Psoas muscle (tissue), 8 donors: ENCODE measurements around the gene CHN2. TPM values are rescaled to one million over a fixed set of nuclear protein-coding genes. Genes with fewer than 3 reads are reported as not detected.

ENCODE experiments used
- ATAC-seq, 4 donors: fragments of 200-7000 bp; cut with Tn5 transposase; one replicate each; pipeline ENCODE4 v1.9.1; 2020; ENCODE audit warnings: moderate library complexity in 3 of 4, mild to moderate bottlenecking in 2 of 4
- DNase-seq, 2 donors: peaks; one replicate each; pipeline ENCODE4 v3.0.0-alpha.2; 2020
- H3K27ac ChIP-seq: fragments of 200-600 bp; one replicate; pipeline ENCODE4 v1.8.0; 2022
- H3K27me3 ChIP-seq, 3 donors: fragments of 200-600 bp in 1 of 3; one replicate each; pipeline versions ENCODE4 v1.6.1 to v1.8.0; 2013 to 2022; ENCODE audit warnings: low read length in 2 of 3, mild to moderate bottlenecking in 2 of 3, moderate library complexity in 1 of 3; ENCODE audit not compliant: insufficient read depth in 3 of 3
- H3K36me3 ChIP-seq, 2 donors: fragments of 200-600 bp in 1 of 2; one replicate each; pipeline versions ENCODE4 v1.6.1 to v1.8.0; 2013 to 2022; ENCODE audit warnings: low read depth in 1 of 2, mild to moderate bottlenecking in 1 of 2, moderate library complexity in 1 of 2; ENCODE audit not compliant: insufficient read depth in 1 of 2
- H3K4me1 ChIP-seq: fragments of 200-600 bp; one replicate; pipeline ENCODE4 v1.8.0; 2022
- H3K4me3 ChIP-seq: fragments of 200-600 bp; one replicate; pipeline ENCODE4 v1.8.0; 2022; ENCODE audit warnings: mild to moderate bottlenecking
- H3K9me3 ChIP-seq: fragments of 200-600 bp; one replicate; pipeline ENCODE4 v1.8.0; 2022
- WGBS, 3 donors: extraction: QIAGEN DNeasy Blood & Tissue Kit; methylation state at CpG; one replicate each; pipeline versions ENCODE4 v1.1.6 to v1.1.7; 2013; 5-methylcytosine and 5-hydroxymethylcytosine counted together
- intact Hi-C, 2 donors: fragments of 100-400 bp; cut with DNase I; formaldehyde crosslinking; loops; one replicate each; pipeline versions ENCODE4 v1.11.0 to v1.14.2; 2022
- polyA plus RNA-seq, 3 donors: library from polyadenylated mRNA; stranded (reverse); fragments of 200-250 nt; gene quantifications; one replicate each; pipeline ENCODE4 v1.2.3, GENCODE V29; 2013
- total RNA-seq, 4 donors: library from RNA; stranded (reverse); fragmentation: NEBNext Ultra II Directional in 2 of 4; extraction: Animal tissue kit (Norgen Biotek cat#: 25700) in 2 of 4; gene quantifications; one replicate each; pipeline versions ENCODE4 v1.2.1 to v1.2.4, GENCODE V29; 2021 to 2023
- TF ChIP-seq, protein P1 (sequence below): fragments of 200-600 bp; IDR thresholded peaks from one replicate; pipeline ENCODE4 v1.8.0; 2022; ENCODE audit warnings: antibody characterized with exemption
- donor health status: healthy with polysubstance abuse.
- donor health status: DM: no; HTN: no; CAD: no; lungs with moderate emphysema.
- donor health status: Bipolar disorder and iron deficiency.
- donor health status: healthy.
- donor health status: DM: yes; HTN: yes; CAD: no.
- donor health status: DM: no; HTN: no; CAD: no.
- donor health status: DM: no; HTN: no; CAD: no.
- donor health status: DM: yes; HTN: yes; CAD: no.

The CHN2 gene
- total and polyA plus RNA-seq, 7 donors, result 0.43 to 18.1 (median 2.3) TPM

- ATAC-seq, result no peak
- TF ChIP-seq, protein P1, sequence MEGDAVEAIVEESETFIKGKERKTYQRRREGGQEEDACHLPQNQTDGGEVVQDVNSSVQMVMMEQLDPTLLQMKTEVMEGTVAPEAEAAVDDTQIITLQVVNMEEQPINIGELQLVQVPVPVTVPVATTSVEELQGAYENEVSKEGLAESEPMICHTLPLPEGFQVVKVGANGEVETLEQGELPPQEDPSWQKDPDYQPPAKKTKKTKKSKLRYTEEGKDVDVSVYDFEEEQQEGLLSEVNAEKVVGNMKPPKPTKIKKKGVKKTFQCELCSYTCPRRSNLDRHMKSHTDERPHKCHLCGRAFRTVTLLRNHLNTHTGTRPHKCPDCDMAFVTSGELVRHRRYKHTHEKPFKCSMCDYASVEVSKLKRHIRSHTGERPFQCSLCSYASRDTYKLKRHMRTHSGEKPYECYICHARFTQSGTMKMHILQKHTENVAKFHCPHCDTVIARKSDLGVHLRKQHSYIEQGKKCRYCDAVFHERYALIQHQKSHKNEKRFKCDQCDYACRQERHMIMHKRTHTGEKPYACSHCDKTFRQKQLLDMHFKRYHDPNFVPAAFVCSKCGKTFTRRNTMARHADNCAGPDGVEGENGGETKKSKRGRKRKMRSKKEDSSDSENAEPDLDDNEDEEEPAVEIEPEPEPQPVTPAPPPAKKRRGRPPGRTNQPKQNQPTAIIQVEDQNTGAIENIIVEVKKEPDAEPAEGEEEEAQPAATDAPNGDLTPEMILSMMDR, result no peak
- Histone ChIP-seq H3K9me3 (no peaks in the 10 kb centered on the region), H3K36me3 (peaks cover 0 to 10% of the 10 kb centered on the region in 2 donors), H3K27ac (no peak overlapping the region), H3K4me3 (no peak overlapping the region), H3K4me1 (no peaks in the 10 kb centered on the region), H3K27me3 (no peaks in the 10 kb centered on the region)
- intact Hi-C loops, result no loop called here
- DNase-seq, result no peak
- 94 to 99% (median 97%) methylated on average over 4 of the region's 4 CpGs for WGBS, 3 donors
Observed at GRCh38 chr7:29510028-29510427, 315.5 kb downstream of the CHN2 start.

GRCh38 chr7:29511337-29511736 is 316.8 kb downstream of the CHN2 start:
- Histone ChIP-seq H3K9me3 (no peaks in the 10 kb centered on the region), H3K27me3 (no peaks in the 10 kb centered on the region), H3K36me3 (peaks cover 0 to 5% of the 10 kb centered on the region in 2 donors), H3K27ac (no peak overlapping the region), H3K4me1 (no peaks in the 10 kb centered on the region), H3K4me3 (no peak overlapping the region)
- TF ChIP-seq, protein P1, result no peak
- intact Hi-C loops, result no loop called here
- ATAC-seq (no peak), DNase-seq (no peak)
- 37 to 64% (median 60%) methylated on average over 1 of the region's 1 CpG for WGBS, 3 donors

DNA sequence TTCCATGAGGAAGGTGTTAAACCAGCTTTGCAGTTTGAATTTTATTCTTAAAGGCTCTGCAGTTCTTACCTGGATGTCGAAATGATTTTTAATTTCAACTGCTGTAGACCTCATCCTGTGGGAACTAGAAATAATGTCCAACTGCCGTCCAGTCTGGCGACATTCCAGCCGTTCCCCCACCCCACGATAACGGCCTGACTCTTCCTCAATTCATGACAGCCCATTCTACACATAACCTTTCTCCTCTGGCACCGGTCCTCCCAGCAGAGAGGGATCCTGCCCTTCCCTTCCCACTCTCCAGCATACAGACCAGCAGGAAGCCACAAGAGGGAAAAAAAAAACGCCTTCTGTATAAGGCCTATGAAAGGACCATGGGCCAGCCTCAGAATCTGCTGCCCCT is 317.3 kb downstream of the CHN2 start:
- TF ChIP-seq, protein P1, result no peak
- intact Hi-C loops, result no loop called here
- no peak overlapping the region for H3K27ac ChIP-seq
- DNase-seq (no peak), ATAC-seq (no peak)
- H3K9me3 ChIP-seq, result no peaks in the 10 kb centered on the region
- no peak overlapping the region for H3K4me3 ChIP-seq
- H3K4me1 ChIP-seq, result no peaks in the 10 kb centered on the region
- H3K27me3 ChIP-seq, result no peaks in the 10 kb centered on the region
- H3K36me3 ChIP-seq, result peaks cover 0 to 5% of the 10 kb centered on the region in 2 donors
- 50 to 64% (median 51%) methylated on average over 7 to 8 of the region's 8 CpGs for WGBS, 3 donors

GRCh38 chr7:29516491-29516890 is 321.9 kb downstream of the CHN2 start:
- no peak overlapping the region for H3K27ac ChIP-seq
- ATAC-seq, result no peak
- DNase-seq, result no peak
- TF ChIP-seq, protein P1, result no peak
- intact Hi-C loops, result no loop called here
- 95 to 96% (median 96%) methylated on average over 2 of the region's 2 CpGs for WGBS, 3 donors
- no peak overlapping the region for H3K4me3 ChIP-seq
- no peaks in the 10 kb centered on the region for H3K4me1 ChIP-seq
- H3K36me3 ChIP-seq, result no peaks in the 10 kb centered on the region
- peaks cover 4% of the 10 kb centered on the region for H3K9me3 ChIP-seq
- no peaks in the 10 kb centered on the region for H3K27me3 ChIP-seq

DNA sequence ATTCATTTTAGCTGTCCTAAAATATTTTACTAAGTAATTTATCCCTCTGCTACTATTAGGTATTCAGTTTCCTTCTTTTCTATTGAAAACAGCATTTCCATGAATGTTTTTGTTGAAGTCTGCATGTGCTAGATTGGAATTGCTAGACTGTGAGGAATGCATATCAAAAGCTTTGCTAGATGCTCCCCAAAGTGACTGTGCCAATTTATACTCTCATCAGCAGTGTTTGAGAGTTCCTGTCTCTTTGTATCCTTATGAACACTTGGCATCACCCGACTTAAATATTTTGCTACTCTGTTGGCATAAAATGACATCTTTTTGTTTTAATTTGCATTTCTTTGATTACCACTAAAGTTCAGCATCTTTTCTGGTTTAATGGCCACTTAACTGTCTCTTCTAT is 324.0 kb downstream of the CHN2 start:
- TF ChIP-seq, protein P1, result no peak
- Histone ChIP-seq H3K4me1 (no peaks in the 10 kb centered on the region), H3K4me3 (no peak overlapping the region), H3K27me3 (no peaks in the 10 kb centered on the region), H3K9me3 (peaks cover 4% of the 10 kb centered on the region), H3K36me3 (no peaks in the 10 kb centered on the region), H3K27ac (no peak overlapping the region)
- intact Hi-C loops, result no loop called here
- DNase-seq (no peak), ATAC-seq (no peak)
- 31 to 39% (median 33%) methylated on average over 1 of the region's 1 CpG for WGBS, 3 donors
